SK-N-SH treated with all-trans-retinoic acid at 6 μM for 48 hours (cell line): ENCODE data around the gene HPCAL1.

ENCODE experiments used
- ARNTL ChIP-seq: fragments of 450-650 bp; formaldehyde crosslinking; IDR thresholded peaks from 2 replicates; pipeline ENCODE4 v1.5.0; 2020; ENCODE audit warnings: low read depth, mild to moderate bottlenecking, moderate library complexity, borderline replicate concordance
- CSDC2 ChIP-seq: fragments of 250-450 bp; sonication (Bioruptor Pico); IDR thresholded peaks from 2 replicates; pipeline ENCODE4 v1.5.0; 2020; ENCODE audit warnings: mild to moderate bottlenecking, moderate library complexity
- ISL1 ChIP-seq: fragments of 250-450 bp; sonication (Bioruptor Pico); IDR thresholded peaks from 2 replicates; pipeline ENCODE4 v2.1.2; 2022; ENCODE audit warnings: mild to moderate bottlenecking, moderate library complexity
- PPARA ChIP-seq: fragments of 250-450 bp; sonication (Bioruptor Pico); IDR thresholded peaks from 2 replicates; pipeline ENCODE4 v1.5.0; 2020; ENCODE audit warnings: mild to moderate bottlenecking, borderline replicate concordance
- SNAI2 ChIP-seq: fragments of 250-450 bp; sonication (Bioruptor Pico); IDR thresholded peaks from 2 replicates; pipeline ENCODE4 v1.5.0; 2020; ENCODE audit warnings: mild to moderate bottlenecking, moderate library complexity
- TCF4 ChIP-seq: fragments of 250-450 bp; sonication (Bioruptor Pico); IDR thresholded peaks from 2 replicates; pipeline ENCODE4 v1.8.0; 2021; ENCODE audit warnings: mild to moderate bottlenecking, moderate library complexity, borderline replicate concordance
- TOX ChIP-seq: fragments of 250-450 bp; sonication (Bioruptor Pico); IDR thresholded peaks from 2 replicates; pipeline ENCODE4 v1.8.0; 2021; ENCODE audit warnings: mild to moderate bottlenecking, moderate library complexity, borderline replicate concordance
- ZFP3 ChIP-seq: fragments of 250-450 bp; sonication (Bioruptor Pico); IDR thresholded peaks from 2 replicates; pipeline ENCODE4 v1.5.0; 2020; ENCODE audit warnings: mild to moderate bottlenecking, moderate library complexity
- ZFP30 ChIP-seq: fragments of 450-650 bp; formaldehyde crosslinking; IDR thresholded peaks from 2 replicates; pipeline ENCODE4 v1.5.0; 2022; ENCODE audit warnings: mild to moderate bottlenecking, moderate library complexity
- ZNF70 ChIP-seq: fragments of 450-650 bp; formaldehyde crosslinking; IDR thresholded peaks from 2 replicates; pipeline ENCODE4 v1.5.0; 2020; ENCODE audit warnings: mild to moderate bottlenecking, moderate library complexity
- ZNF8 ChIP-seq: fragments of 450-650 bp; formaldehyde crosslinking; IDR thresholded peaks from 2 replicates; pipeline ENCODE4 v1.5.0; 2020; ENCODE audit warnings: mild to moderate bottlenecking, moderate library complexity
- TF ChIP-seq, protein P1 (sequence below): fragments of 250-450 bp; sonication (Bioruptor Pico); IDR thresholded peaks from 2 replicates; pipeline ENCODE4 v1.8.0; 2020; ENCODE audit warnings: mild to moderate bottlenecking, moderate library complexity, borderline replicate concordance

DNA sequence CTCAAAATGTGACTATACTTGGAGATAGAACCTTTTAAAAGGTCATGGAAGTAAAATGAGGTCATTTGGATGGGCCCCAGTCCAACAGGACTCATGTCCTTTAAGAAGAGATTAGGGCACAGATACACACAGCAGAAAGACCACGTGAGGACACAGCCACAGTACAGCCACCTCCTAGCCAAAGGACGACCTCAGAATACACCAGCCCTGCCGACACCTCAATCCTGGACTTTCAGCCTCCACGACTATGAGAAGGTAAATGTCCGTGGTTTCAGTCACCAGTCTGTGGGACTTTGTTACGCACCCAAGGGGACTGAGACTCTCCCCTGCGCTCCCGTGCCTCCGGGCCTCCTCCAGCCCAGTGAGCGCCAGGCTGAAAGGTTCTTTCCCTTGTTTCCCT, 30.2 kb upstream of the HPCAL1 start:
- no peak for TF ChIP-seq ARNTL (CRISPR knock-in tag)
- no peak for TF ChIP-seq ZFP30 (CRISPR knock-in tag)
- no peak for TF ChIP-seq ZNF8 (CRISPR knock-in tag)
- no peak for TF ChIP-seq TCF4 (CRISPR knock-in tag)
- no peak for TF ChIP-seq TOX (CRISPR knock-in tag)
- no peak for TF ChIP-seq PPARA (CRISPR knock-in tag)
- TF ChIP-seq ZFP3: no peak
- TF ChIP-seq, protein P1, sequence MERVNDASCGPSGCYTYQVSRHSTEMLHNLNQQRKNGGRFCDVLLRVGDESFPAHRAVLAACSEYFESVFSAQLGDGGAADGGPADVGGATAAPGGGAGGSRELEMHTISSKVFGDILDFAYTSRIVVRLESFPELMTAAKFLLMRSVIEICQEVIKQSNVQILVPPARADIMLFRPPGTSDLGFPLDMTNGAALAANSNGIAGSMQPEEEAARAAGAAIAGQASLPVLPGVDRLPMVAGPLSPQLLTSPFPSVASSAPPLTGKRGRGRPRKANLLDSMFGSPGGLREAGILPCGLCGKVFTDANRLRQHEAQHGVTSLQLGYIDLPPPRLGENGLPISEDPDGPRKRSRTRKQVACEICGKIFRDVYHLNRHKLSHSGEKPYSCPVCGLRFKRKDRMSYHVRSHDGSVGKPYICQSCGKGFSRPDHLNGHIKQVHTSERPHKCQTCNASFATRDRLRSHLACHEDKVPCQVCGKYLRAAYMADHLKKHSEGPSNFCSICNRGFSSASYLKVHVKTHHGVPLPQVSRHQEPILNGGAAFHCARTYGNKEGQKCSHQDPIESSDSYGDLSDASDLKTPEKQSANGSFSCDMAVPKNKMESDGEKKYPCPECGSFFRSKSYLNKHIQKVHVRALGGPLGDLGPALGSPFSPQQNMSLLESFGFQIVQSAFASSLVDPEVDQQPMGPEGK (CRISPR knock-in tag): no peak
- TF ChIP-seq SNAI2: no peak
- no peak for TF ChIP-seq CSDC2 (CRISPR knock-in tag)
- no peak for TF ChIP-seq ZNF70 (CRISPR knock-in tag)
- TF ChIP-seq ISL1: no peak
